ENCODE data around the gene PMM2. TPM values are rescaled to one million over a fixed set of nuclear protein-coding genes. Genes with fewer than 3 reads are reported as not detected.
A peak's percentile ranks its signal among the peaks of the same experiment; 100 is the strongest.

The PMM2 gene
- total and polyA plus RNA-seq, 9 of the 15 experiments (the other 6 are each of a cell fraction or from before 2014, with no cell fraction given): 5.6 to 42.7 (median 25.9) TPM

GRCh38 chr16:8848231-8848938 lies 50.7 kb downstream of the PMM2 start:
- in situ Hi-C loops (cut with MboI) (no loop called here), intact Hi-C loops (cut with micrococcal nuclease) (no loop called here)
- Histone ChIP-seq H3K4me1 (replicated peaks in 1 of 2; ENCODE audit: control insufficient read depth in 2 of 2, insufficient read depth in 2 of 2, low read length in 2 of 2) (peaks cover 0 to 4% of the 10 kb centered on the region in 2 experiments; a peak in 1 of 5 replicates), H3K27me3 (ENCODE audit: control insufficient read depth in 2 of 2, insufficient read depth in 2 of 2, low read length in 2 of 2) (no peaks in the 10 kb centered on the region), H3K79me2 (ENCODE audit: control insufficient read depth, insufficient read depth, low read length) (peaks cover 2% of the 10 kb centered on the region; the same call in 1 of the 3 replicates), H3K27ac (ENCODE audit: extremely low read depth, low read depth, low read length) (no peak overlapping the region), H3K9ac (ENCODE audit: insufficient read depth in 1 of 2, low read depth in 2 of 2, low read length in 2 of 2) (peak overlapping the region in 1 of 2 experiments; percentile 13; a peak in 1 of 4 replicates), H3K4me2 (ENCODE audit: insufficient read depth, low read length) (no peak overlapping the region), H3K36me3 (ENCODE audit: control insufficient read depth, insufficient read depth, low read length) (peaks cover 74% of the 10 kb centered on the region; the same call in 2 of the 3 replicates), H4K20me1 (replicated peaks; ENCODE audit: control insufficient read depth, insufficient read depth, low read length) (no peaks in the 10 kb centered on the region), H2AFZ (ENCODE audit: low read depth, low read length) (no peak overlapping the region), H3K4me3 (no peak overlapping the region), H3K9me3 (replicated peaks; ENCODE audit: control insufficient read depth, insufficient read depth, low read depth, low read length) (no peaks in the 10 kb centered on the region), H3K9me1 (ENCODE audit: control insufficient read depth, insufficient read depth, low read length) (no peaks in the 10 kb centered on the region)
- 91% methylated on average over 25 of the region's 26 CpGs for WGBS (ENCODE audit: insufficient coverage, low coverage, missing lambda C conversion rate)
- ChIA-PET CTCF (ENCODE audit: low intra/inter-chr PET ratio) (no interaction called here), POLR2A (interaction anchor here (1.1 to 1.2 kb wide), 2 partner anchors 12 to 25 kb away, joined by 3 to 4 read pairs; no protein-coding TSS in a partner anchor)
- TF ChIP-seq ZNF408 (CRISPR knock-in tag; IDR thresholded peaks at IDR 0.05; ENCODE audit: low read depth) (no peak), POLR2G (IDR thresholded peaks at IDR 0.05; ENCODE audit: low read depth, low read length) (0 out of 2 replicates have a peak, but pooled peaks have one; percentile 16), POLR2A (conservative IDR thresholded peaks at IDR 0.05) (0 out of 2 replicates have a peak, but pooled peaks have one; percentile 25), FOXK1 (CRISPR knock-in tag; IDR thresholded peaks at IDR 0.05; ENCODE audit: borderline replicate concordance) (no peak), THRA (IDR thresholded peaks at IDR 0.05) (no peak), ZNF586 (CRISPR knock-in tag; conservative IDR thresholded peaks at IDR 0.05) (no peak), PYGO2 (tag; IDR thresholded peaks at IDR 0.05) (no peak), POLR2AphosphoS5 (IDR thresholded peaks at IDR 0.05; ENCODE audit: control insufficient read depth, insufficient read depth, low read depth, low read length) (0 out of 2 replicates have a peak, but pooled peaks have one; percentile 16)
- TF ChIP-seq, protein P1, sequence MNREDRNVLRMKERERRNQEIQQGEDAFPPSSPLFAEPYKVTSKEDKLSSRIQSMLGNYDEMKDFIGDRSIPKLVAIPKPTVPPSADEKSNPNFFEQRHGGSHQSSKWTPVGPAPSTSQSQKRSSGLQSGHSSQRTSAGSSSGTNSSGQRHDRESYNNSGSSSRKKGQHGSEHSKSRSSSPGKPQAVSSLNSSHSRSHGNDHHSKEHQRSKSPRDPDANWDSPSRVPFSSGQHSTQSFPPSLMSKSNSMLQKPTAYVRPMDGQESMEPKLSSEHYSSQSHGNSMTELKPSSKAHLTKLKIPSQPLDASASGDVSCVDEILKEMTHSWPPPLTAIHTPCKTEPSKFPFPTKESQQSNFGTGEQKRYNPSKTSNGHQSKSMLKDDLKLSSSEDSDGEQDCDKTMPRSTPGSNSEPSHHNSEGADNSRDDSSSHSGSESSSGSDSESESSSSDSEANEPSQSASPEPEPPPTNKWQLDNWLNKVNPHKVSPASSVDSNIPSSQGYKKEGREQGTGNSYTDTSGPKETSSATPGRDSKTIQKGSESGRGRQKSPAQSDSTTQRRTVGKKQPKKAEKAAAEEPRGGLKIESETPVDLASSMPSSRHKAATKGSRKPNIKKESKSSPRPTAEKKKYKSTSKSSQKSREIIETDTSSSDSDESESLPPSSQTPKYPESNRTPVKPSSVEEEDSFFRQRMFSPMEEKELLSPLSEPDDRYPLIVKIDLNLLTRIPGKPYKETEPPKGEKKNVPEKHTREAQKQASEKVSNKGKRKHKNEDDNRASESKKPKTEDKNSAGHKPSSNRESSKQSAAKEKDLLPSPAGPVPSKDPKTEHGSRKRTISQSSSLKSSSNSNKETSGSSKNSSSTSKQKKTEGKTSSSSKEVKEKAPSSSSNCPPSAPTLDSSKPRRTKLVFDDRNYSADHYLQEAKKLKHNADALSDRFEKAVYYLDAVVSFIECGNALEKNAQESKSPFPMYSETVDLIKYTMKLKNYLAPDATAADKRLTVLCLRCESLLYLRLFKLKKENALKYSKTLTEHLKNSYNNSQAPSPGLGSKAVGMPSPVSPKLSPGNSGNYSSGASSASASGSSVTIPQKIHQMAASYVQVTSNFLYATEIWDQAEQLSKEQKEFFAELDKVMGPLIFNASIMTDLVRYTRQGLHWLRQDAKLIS (CRISPR knock-in tag; IDR thresholded peaks at IDR 0.05): no peak
- DNase-seq (ENCODE audit: extremely low read depth in 1 of 4, low spot score in 3 of 4): peak in 1 of 4 experiments; percentile 7
- FAIRE-seq: no peak
- ATAC-seq: no peak
- no TSS peak for BruUV-seq (replicated peaks)

Data from K562 (cell line).